Uterus (tissue), 2 donors: ENCODE data around the gene MCTP1.

Experiments used
- CTCF ChIP-seq, 4 experiments: fragments of 200-600 bp in 2 of 4; fragments of 450-650 bp in 2 of 4; sonication (generic) in 2 of 4; IDR thresholded peaks; one replicate each; pipeline ENCODE4 v1.5.1; 2016 to 2019; ENCODE audit warnings: antibody characterized with exemption in 4 of 4, mild to moderate bottlenecking in 2 of 4, moderate library complexity in 1 of 4
- POLR2A ChIP-seq, 2 donors: fragments of 450-650 bp; IDR thresholded peaks; one replicate each; pipeline ENCODE4 v1.6.1; 2016; ENCODE audit warnings: antibody characterized with exemption in 2 of 2, mild to moderate bottlenecking in 1 of 2, moderate library complexity in 1 of 2

- no peak for TF ChIP-seq POLR2A (IDR thresholded peaks at IDR 0.05)
- no peak for TF ChIP-seq CTCF (IDR thresholded peaks at IDR 0.05)
Measured at GRCh38 chr5:94759022-94759421, 525.9 kb downstream of the MCTP1 start.
